ENCODE data around the gene P2RX3. TPM values are rescaled to one million over a fixed set of nuclear protein-coding genes. Genes with fewer than 3 reads are reported as not detected.
A peak's percentile ranks its signal among the peaks of the same experiment; 100 is the strongest.

Gene P2RX3
- total and polyA plus RNA-seq, 10 of the 15 experiments (the other 5 are each of a cell fraction or from before 2014, with no cell fraction given) = 0.05 to 0.12 TPM; not detected in 8

GRCh38 chr11:57345555-57346211 is 7.5 kb downstream of the P2RX3 start (continued):
- TF ChIP-seq CUX1 (IDR thresholded peaks at IDR 0.05; ENCODE audit: insufficient replicate concordance, low read depth, low read length) = no peak
- TF ChIP-seq RBBP5 (conservative IDR thresholded peaks at IDR 0.05) = no peak
- TF ChIP-seq POLR2AphosphoS5 (IDR thresholded peaks at IDR 0.05; ENCODE audit: low read length) = no peak
- no peak for TF ChIP-seq SKIL (IDR thresholded peaks at IDR 0.05; ENCODE audit: low read depth, poor library complexity, severe bottlenecking)
- TF ChIP-seq KAT2A (conservative IDR thresholded peaks at IDR 0.05; ENCODE audit: control insufficient read depth, low read depth, low read length) = no peak
- no peak for TF ChIP-seq IKZF2 (IDR thresholded peaks at IDR 0.05)
- no peak for TF ChIP-seq MTA2 (IDR thresholded peaks at IDR 0.05; ENCODE audit: low read depth)
- TF ChIP-seq CREM (IDR thresholded peaks at IDR 0.05; ENCODE audit: low read depth) = no peak
- peak; percentile 56 for TF ChIP-seq SMC3 (IDR thresholded peaks at IDR 0.05; ENCODE audit: borderline replicate concordance, low read length)
- TF ChIP-seq PBX3 (IDR thresholded peaks at IDR 0.05; ENCODE audit: insufficient replicate concordance, low read depth, low read length) = no peak
- no peak for TF ChIP-seq ATF2 (IDR thresholded peaks at IDR 0.05; ENCODE audit: low read length)
- no peak for TF ChIP-seq SREBF2 (IDR thresholded peaks at IDR 0.05; ENCODE audit: low read length)
- no peak for TF ChIP-seq ZNF622 (IDR thresholded peaks at IDR 0.05)
- TF ChIP-seq ZSCAN29 (IDR thresholded peaks at IDR 0.05) = no peak
- no peak for TF ChIP-seq BCLAF1 (IDR thresholded peaks at IDR 0.05)
